Measurements from ENCODE around the gene GRPEL1. TPM values are rescaled to one million over a fixed set of nuclear protein-coding genes. Genes with fewer than 3 reads are reported as not detected.

GRPEL1 gene
- total and polyA plus RNA-seq, 2 of the 13 experiments (the other 11 are each of a cell fraction or from before 2014, with no cell fraction given), result 32.3 to 141 TPM

- TF ChIP-seq, protein P1, sequence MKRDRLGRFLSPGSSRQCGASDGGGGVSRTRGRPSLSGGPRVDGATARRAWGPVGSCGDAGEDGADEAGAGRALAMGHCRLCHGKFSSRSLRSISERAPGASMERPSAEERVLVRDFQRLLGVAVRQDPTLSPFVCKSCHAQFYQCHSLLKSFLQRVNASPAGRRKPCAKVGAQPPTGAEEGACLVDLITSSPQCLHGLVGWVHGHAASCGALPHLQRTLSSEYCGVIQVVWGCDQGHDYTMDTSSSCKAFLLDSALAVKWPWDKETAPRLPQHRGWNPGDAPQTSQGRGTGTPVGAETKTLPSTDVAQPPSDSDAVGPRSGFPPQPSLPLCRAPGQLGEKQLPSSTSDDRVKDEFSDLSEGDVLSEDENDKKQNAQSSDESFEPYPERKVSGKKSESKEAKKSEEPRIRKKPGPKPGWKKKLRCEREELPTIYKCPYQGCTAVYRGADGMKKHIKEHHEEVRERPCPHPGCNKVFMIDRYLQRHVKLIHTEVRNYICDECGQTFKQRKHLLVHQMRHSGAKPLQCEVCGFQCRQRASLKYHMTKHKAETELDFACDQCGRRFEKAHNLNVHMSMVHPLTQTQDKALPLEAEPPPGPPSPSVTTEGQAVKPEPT (CRISPR knock-in tag; IDR thresholded peaks at IDR 0.05; ENCODE audit: low read depth), result no peak
- TF ChIP-seq ATF2 (CRISPR knock-in tag; IDR thresholded peaks at IDR 0.05) (no peak), FOXK1 (CRISPR knock-in tag; IDR thresholded peaks at IDR 0.05; ENCODE audit: borderline replicate concordance, low read depth) (no peak), FOXK2 (IDR thresholded peaks at IDR 0.05) (no peak), NFATC3 (CRISPR knock-in tag; IDR thresholded peaks at IDR 0.05) (no peak), DZIP1 (CRISPR knock-in tag; IDR thresholded peaks at IDR 0.05) (no peak), KDM4B (CRISPR knock-in tag; IDR thresholded peaks at IDR 0.05) (0 out of 2 replicates have a peak, but pooled peaks have one; percentile 33), TBP (CRISPR knock-in tag; IDR thresholded peaks at IDR 0.05) (no peak), SYNCRIP (IDR thresholded peaks at IDR 0.05; ENCODE audit: insufficient read depth, low read depth, low read length) (no peak), ZNF629 (CRISPR knock-in tag; conservative IDR thresholded peaks at IDR 0.05) (no peak), ZNF547 (CRISPR knock-in tag; IDR thresholded peaks at IDR 0.05) (no peak), ZNF17 (CRISPR knock-in tag; IDR thresholded peaks at IDR 0.05) (no peak), THYN1 (CRISPR knock-in tag; IDR thresholded peaks at IDR 0.05; ENCODE audit: borderline replicate concordance, low read depth) (no peak), ZFY (CRISPR knock-in tag; IDR thresholded peaks at IDR 0.05) (peak; percentile 68), ZNF557 (CRISPR knock-in tag; IDR thresholded peaks at IDR 0.05) (peak; percentile 48; the same call in 1 of the 2 replicates), MBNL3 (CRISPR knock-in tag; conservative IDR thresholded peaks at IDR 0.05) (no peak), ZNF441 (CRISPR knock-in tag; IDR thresholded peaks at IDR 0.05; ENCODE audit: borderline replicate concordance) (no peak), ZNF607 (CRISPR knock-in tag; IDR thresholded peaks at IDR 0.05; ENCODE audit: borderline replicate concordance) (no peak), NR3C1 (CRISPR knock-in tag; IDR thresholded peaks at IDR 0.05) (no peak), ZKSCAN5 (CRISPR knock-in tag; IDR thresholded peaks at IDR 0.05) (no peak)
- TF ChIP-seq, protein P2, sequence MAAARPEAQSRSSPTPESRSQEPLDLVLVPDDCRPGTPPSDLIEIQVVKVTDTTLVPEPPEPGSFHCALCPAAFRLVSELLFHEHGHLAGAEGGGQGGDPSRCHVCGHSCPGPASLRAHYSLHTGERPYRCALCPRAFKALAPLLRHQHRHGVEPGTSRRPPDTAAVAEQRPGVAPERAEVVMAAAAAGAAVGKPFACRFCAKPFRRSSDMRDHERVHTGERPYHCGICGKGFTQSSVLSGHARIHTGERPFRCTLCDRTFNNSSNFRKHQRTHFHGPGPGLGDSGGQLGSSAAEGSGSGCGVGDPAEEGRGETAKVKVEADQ (CRISPR knock-in tag; IDR thresholded peaks at IDR 0.05; ENCODE audit: borderline replicate concordance), result no peak
- TF ChIP-seq, protein P3, sequence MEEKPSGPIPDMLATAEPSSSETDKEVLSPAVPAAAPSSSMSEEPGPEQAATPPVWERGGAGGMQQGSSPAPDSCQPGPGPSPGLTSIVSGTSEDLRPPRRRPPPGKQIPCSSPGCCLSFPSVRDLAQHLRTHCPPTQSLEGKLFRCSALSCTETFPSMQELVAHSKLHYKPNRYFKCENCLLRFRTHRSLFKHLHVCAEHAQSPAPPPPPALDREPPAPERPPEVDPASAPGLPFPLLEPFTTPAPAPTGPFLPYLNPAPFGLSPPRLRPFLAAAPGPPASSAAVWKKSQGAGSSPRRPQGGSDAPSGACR (CRISPR knock-in tag; IDR thresholded peaks at IDR 0.05), result no peak
- TF ChIP-seq, protein P4, sequence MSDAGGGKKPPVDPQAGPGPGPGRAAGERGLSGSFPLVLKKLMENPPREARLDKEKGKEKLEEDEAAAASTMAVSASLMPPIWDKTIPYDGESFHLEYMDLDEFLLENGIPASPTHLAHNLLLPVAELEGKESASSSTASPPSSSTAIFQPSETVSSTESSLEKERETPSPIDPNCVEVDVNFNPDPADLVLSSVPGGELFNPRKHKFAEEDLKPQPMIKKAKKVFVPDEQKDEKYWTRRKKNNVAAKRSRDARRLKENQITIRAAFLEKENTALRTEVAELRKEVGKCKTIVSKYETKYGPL (CRISPR knock-in tag; IDR thresholded peaks at IDR 0.05), result 0 out of 2 replicates have a peak, but pooled peaks have one; percentile 34
These were observed 497 bp upstream of the GRPEL1 start (continued) for GRCh38 chr4:7068279-7068842.

Measured in HepG2 (cell line).